GM19351 (cell line): Measurements from ENCODE around the gene CYP27C1.

ENCODE experiments used
- ATAC-seq: cut with Tn5 transposase; IDR thresholded peaks from one replicate; pipeline ENCODE4 v1.9.1; 2021; ENCODE audit warnings: mild to moderate bottlenecking, moderate library complexity; ENCODE audit not compliant: unreplicated experiment

Gene CYP27C1

DNA sequence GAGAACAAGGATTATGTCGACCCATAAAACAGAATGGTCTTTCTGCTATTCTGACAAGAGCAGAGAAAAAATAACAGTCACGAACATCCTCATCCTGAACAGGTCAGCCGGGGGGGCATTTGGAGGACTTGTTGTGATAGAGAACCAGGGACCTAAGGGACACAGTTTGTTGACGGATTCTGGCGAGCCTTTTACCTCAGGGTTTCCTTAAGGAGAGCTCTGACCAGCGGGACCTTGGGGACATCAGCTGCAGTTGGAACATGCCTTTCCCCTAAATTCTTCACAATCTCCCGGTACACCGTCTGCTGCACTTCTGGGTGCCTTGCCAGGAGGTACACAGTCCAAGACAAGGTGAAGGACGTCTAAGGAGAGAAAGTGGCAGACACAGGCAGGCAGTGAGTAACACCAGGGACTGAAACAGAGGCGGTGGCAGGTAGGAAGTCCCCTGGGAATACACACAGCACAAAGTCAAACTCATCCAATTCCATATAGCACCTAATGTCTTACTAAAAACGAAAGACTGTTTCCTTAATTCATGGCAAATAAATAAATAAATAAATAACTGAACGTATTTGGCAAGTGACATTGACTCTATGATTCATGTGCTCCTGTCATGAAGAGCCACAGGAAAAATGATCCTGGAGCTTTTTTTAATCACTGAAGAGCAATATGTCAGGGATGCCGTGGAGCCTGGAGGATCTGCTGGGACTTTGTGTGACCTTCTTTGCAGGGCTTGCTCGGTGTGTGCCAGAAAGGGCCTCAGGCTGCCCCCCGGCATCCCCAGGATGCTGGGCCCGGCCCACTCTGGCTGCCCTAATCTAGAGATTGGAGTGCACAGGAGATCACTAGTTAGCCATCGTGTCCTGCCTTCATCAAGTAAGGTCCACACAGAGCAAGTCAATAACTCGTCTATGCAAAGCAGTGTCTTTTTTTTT is 24.7 kb downstream of the CYP27C1 start:
- ATAC-seq, result no peak

DNA sequence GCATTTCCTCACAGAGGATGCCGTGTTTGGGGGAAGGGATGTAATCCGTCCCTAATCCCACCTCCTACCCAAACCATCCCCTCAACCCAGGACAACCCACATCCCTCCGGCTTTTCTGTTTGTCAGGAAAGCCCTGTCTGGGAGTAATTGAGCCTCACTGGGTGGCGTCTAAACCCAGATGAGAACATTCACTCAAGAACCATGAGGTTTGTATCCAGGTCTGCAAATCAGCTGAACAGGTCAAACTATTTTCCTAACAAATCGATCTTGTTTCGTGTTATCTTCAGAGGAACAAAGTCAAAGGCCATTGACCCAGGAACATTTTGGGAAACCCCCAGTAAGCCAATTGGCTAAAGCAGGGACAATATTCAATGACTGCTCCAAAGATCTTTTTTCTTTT is 25.7 kb downstream of the CYP27C1 start:
- ATAC-seq, result no peak

DNA sequence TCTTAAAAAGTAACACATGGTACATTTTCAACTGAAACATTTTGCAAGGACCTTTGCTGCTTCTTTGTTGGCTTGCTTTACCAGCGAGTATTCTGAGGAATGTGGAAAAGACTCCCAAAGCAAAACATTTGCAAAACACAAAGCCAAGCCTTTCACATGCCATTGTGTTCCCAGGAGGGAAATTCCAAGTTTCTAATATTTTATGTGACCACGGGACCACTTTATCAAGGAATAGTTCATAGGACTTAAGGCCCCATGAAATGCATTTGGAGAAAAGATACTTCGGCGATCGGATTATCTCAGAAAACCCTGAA is 26.2 kb downstream of the CYP27C1 start:
- no peak for ATAC-seq

DNA sequence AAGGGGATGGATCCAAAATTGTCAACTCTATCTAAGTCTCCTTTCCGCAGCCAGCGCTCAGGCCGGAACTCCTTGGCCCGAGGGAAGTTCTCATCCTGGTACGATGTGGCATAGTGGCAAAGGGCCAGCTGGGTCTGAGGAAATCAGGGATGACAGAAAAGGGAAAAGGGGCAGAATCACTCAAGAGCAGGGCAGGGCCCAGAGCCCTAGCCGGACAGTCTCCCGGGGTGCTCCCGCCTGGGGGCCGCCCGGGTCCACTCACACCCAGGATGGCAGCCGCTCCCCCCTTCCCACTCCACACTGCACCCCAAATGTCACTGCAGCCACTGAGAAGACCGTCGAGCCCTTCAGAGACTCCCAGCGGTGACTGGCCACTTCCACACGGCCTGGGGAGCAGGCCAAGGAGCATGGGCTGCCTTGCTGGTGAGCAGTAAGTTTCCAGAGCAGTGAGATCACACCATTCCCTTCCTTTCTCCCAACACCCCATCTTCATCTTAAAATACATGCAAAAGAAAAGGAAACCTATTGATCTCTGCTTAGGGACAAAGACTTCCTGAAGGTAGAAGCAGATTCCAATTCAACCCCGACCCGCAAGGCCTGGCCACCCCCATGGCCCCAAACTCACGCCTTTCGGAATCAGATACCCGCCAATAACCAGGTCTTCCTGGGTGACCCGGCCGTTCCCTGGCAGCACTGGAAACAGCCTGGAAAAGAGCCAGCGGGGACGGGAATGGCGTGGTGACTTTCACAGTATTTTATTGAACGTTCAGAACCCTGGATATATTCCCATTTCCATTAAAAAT is 26.7 kb downstream of the CYP27C1 start:
- ATAC-seq, result no peak

DNA sequence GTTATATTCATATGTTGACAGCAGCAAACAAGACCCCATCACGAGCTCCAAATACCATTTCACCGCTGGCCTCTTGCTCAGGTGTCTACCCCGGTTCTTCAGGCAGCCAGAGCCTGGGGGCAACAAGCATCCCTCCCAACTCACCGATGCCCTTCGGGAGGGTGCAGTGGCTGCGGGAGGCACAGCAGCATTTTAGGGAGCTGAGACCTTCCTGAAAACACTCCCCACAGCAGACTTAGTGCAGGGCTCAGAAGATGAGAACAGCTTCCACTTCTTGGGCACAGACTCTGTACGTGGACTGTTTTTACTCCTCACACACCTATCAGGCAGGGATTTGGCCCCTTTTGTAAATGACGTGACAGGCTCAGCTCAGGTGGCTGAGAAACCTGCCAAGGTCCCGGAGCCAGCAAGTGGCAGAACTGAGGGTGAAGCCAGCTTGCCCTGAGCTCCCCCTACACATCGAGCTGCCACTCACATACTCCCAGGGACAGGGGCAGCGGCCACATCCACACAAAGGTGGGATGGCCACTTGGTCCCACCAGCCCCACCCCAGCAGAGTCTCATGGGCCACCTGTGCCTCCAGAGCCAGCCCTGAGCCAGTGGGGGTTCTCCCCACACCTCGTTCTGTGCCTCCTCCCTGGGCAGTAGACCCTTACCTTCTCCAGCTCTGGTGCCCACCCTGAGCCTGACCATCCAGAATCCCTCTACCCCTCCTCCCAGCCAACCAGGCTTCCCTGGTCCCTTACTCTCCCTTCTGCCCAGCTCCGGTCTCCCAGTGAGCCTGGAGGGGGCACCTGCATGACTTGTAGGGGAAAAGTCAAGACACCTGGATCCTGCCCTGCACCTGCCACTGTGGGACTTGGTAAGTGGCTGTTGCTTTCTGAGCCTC is 28.5 kb downstream of the CYP27C1 start:
- no peak for ATAC-seq

DNA sequence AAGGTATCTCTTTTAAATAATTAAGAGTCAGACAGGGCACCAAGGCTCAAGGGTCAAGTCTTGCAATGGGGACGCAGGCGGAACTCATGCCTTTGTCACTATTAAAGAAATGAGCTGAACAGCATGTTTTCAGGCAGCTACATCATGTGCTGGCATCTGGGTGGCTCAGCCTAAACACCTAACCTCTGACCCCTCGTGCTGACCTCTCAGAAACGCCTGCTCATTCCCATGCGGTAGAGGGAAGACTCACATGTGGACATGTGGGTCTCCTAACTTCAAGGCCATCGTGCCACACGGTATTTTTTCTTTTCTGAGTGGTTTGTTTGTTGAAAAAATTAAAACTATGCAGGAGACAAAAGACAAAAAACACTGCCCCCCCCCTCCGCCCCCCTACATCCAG is 31.3 kb downstream of the CYP27C1 start:
- ATAC-seq, result no peak

DNA sequence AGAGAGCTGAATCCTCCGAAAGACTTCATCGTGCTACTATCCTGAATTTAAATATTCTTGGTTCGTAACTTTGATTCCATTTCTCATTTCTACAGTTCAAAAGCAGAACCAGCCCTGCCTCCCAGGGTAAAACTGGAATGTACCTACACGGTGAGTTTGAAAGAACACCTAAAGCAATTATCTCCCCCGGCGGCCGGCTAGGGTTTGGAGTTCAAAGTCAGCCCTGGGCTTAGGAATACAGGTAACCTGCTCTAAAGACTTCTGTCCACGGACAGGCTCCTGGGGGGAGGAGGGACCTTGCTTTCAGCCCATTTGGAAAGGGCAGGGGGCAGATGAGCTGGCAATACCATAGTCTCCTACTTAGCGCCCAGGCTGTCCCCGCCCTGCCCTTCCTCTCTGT is 32.3 kb downstream of the CYP27C1 start:
- ATAC-seq, result no peak

DNA sequence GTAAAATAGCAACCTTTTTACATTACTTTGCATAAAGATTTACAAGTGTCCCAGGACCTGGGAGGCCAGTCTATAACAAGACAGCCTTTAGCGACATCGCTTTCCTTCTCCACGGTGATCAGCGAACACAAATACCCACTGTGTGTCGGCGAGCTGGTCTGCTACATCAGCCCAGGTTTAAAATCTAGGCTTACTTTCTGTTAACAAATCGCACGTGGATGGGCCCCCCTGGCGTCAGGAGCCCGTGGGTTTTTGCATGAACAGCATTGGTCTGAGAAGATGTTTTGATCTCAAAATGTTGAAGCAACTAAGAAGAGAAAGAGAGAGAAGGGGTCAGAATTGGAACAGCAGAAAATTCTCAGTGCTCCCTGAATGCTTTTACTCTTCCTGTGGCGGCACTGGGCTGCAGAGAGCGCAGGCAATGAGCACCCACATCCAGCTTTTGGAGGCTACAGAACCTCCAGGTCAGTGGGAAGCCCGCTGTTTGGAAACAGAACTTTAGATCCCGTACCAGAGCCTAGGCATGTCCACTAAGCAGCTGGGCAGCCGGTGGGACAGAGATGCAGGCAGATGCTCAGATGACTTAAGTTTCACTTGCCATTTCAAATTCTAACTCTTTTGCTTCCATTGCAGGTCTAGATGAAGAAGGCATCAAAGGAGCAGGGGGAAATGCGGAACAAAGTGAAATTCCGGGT is 32.9 kb downstream of the CYP27C1 start:
- ATAC-seq, result no peak

DNA sequence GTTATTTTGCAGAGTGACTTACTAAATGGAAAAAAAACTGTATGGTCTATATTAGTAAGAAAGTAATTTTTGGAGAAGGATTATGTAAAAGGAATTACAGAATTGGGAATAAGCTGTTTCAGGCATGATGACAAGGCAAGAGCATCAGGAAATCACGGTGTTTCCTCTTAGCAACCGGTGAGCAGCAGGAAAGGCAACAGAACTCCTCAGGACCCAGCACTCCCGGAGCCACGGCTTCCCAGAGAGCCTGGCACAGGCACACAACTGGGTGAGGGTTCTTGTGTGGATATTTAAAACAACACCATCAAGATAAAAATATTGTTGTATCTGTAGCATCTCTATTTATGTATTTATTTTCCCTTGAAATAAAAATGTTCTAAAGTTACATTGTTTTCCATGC is 34.4 kb downstream of the CYP27C1 start:
- ATAC-seq, result no peak

DNA sequence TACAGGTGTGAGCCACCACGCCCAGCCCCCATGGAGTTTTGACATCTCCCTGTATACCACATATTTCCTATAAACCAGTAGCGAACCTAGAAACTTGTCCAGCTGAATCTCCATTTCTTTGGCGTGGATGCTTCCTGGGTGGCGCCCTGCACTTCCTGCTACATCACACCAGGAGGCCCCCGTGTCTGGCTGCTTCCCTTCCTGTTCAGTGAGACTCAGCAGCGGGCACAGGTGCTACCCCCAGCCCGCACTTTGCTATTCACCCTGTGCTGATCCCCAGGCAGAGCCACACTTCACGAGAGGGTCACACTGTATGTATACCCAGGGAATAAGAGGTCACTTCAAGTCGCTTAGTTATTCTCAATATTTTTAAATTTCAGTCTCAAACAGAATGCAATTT is 35.0 kb downstream of the CYP27C1 start:
- ATAC-seq, result no peak

DNA sequence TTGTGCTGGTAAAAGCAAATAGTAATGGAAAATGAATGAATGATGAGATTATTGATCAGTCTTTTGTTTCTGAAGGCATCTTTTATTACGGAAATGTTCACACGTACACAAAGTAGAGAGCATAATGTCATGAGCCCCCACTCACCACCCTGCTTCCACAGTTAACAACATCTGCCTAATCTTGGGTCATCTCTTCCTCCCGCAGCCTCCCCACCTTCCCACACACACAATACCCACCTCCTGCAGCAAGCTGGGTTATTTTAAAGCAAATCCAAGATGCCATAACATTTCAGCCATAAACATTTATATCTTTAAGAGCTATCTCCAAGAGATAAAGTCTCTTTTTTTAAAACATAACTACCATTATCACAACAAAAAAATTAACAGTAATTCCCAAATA is 36.3 kb downstream of the CYP27C1 start:
- no peak for ATAC-seq

DNA sequence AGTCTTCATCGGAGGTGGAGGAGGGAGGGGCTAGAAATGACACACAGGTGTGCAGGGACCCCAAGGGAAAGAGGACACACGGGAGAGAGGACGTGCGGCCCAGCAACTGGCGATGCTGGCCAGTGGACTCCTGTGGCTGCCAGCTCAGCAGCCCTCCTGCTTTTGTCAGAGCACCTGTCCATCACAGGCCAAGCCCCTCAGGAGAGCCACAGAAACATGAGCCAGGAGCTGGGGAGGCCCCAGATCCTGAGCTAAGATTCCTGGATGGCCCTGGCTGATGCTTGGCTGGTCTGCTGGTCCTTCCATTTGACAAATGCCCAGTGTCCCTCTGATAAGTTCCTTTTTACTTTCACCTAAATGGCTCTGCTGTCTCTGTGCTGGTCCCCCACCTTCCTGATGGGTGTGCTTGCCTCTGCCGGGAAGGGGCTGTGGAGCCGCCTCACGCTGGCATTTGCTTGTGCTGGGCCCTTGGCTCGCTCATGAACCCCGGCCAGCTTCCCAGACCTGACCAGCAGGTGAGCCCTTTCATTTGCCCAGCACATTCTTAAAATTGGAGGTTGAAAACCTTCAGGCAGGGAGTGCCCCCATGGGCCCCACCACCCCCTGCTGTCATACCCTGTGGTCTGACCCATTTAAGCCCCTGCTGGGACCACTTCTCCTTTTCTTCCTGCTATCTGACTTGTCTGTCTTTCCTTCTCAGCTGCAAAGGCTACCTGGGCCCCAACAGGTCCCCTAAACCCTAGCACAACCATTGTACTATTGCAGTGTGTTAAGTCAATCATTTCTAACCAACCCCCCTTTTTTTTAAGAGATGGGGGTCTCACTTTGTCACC is 37.3 kb downstream of the CYP27C1 start:
- ATAC-seq, result no peak

DNA sequence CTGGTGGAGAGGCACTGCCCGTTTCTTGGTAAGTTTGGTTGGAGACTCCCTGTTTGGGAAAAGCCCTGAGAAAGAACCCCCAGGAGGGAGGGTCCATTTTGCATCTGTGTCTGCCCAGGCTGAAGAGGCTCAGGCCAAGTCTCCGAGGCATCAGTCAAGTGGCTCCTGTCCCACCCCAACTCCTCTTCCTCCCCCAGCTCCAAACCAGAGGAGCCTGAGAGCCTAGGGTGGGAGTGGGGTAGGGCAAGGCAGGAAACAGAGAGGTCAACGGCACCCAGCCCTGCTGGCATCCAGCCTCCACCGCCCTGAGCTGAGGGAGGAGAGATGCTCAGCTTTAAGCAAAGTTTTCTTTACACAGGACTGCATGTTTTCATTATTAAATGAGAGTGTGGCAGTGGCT is 38.2 kb downstream of the CYP27C1 start:
- no peak for ATAC-seq

DNA sequence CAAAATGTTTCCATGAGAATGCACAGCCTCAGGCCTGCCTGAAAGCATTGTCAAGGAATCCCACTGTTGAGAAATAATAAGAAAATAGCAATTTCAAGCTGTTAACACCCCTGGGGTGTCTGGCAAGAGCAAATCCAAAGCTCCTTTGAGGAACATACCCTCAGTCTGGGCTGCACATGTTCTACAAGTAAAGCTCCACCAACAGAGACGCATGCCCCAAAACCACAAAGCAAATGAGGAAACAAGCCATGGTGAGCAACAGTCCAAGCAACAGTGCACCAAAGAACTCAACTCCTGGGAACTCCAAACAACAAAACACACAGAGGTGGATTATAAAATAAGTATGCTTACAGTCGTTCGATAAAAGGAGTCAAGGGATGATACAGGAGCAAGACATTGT is 40.3 kb downstream of the CYP27C1 start:
- ATAC-seq, result no peak

DNA sequence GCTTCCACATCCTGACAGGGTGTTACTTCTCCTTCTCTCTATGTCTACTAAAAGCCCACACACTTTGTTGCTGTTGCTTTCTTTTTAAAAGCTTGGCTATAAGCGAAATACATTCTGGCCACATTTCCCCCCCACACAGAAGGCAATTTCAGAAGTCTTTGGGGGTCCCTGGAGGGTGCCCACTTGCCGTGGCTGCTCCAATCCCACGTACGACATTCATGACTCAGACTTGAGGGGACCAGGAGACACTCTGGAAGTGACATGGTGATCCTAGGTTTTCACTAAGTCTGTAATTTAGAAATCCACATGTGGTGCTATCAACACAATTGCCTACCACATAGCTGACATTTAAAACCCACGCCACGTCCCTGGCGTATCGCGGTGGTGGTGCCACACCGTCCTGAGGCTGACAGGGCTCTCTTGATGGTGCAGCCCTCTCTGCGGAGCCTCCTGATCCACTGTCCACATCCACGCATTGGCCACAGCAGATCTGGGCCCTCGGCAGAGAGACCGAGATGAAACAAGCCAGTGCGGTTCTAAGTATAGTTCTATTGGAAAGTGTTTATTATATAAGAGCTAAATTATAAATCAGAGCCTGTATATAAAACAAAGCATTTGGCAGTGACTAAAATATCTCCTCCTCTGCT is 42.4 kb downstream of the CYP27C1 start:
- ATAC-seq, result no peak

DNA sequence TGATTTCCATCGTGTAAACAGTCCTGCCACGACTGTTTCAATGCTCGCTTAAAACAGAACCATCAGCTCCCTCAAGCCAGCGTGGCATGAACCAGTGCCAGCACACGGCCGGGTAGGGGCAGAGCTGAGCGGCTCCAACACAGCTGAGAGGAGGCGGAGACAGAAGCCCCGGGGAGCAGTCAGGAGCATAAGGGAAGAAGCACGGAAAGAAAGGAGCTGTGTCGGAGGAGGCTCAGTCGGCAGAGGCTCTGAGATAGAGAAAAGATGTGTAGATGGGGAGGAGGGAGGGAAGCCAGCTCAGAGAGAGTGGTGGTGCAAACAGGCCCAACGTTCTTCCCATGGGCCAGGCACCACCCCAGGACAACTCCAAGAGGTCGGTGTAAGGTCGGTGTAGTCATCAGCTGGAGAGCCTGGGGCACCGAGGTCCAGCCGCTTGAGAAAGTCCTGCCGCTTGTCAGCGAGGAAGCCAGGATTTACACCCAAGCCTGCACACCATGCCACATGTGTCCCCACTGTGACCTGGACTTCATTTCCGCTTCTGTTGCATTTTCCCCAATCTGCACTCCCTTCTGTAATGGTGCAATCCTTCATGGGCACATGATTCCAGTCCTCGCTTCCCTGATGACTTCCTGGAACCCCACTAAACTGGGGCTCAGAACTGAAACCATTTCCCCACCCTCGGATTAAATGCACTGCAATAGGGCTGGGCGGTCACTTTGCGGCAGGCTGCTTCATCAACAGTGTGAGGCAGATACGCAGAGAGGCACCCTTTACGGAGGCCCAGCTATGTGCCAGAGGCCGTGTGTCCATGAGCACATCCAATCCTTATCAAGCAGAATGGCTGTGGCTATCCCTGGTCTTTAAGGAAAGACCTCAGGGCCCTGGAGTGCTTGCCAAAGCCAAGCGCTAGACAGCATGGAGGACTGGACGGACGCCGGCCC is 43.5 kb downstream of the CYP27C1 start:
- no peak for ATAC-seq

DNA sequence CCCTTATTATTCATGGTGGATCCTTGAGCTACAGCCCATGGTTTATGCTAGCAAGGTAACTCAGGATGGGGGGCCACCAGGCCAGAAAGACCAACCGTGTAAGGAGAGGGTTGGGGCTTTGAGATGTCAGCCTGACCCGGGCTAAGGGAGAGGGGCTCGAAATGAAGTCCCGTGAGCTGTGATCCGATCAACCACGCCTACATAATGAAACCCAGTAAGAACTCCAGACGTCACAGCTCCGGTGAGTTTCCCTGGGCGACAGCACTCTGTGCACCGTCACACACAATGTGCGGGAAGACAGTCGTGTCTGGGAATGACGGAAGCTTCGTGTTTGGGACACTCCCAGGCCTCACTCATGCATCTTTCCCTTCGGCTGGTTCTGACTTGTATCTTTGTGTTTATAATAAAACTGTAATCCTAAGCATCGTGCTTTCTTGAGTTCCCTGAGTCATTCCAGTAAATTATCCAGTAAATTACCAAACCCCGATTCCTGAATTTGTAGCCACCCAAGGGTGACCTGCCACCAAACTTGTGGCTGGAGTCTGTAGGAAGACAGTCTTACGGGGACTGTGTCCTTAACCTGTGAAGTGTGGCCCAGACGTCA is 44.2 kb downstream of the CYP27C1 start:
- ATAC-seq, result no peak
